VCaP (cell line): ENCODE data around the gene LTBP1.
"Not testable (repeated sequence)": the region's sequence is repeated elsewhere in the genome, so short reads cannot be mapped to it uniquely, and the experiment has no call there.

Source experiments
- H3K27ac ChIP-seq: fragments of 450-650 bp; 2 replicates; pipeline ENCODE4 v1.5.1; 2017
- TF ChIP-seq, protein P1 (sequence below): fragments of 450-650 bp; conservative IDR thresholded peaks from 2 replicates; pipeline ENCODE4 v1.5.1; 2017; ENCODE audit warnings: mild to moderate bottlenecking, moderate library complexity

The LTBP1 gene

GRCh38 chr2:33436083-33436482 is 489.3 kb downstream of the LTBP1 start:
- TF ChIP-seq, protein P1, sequence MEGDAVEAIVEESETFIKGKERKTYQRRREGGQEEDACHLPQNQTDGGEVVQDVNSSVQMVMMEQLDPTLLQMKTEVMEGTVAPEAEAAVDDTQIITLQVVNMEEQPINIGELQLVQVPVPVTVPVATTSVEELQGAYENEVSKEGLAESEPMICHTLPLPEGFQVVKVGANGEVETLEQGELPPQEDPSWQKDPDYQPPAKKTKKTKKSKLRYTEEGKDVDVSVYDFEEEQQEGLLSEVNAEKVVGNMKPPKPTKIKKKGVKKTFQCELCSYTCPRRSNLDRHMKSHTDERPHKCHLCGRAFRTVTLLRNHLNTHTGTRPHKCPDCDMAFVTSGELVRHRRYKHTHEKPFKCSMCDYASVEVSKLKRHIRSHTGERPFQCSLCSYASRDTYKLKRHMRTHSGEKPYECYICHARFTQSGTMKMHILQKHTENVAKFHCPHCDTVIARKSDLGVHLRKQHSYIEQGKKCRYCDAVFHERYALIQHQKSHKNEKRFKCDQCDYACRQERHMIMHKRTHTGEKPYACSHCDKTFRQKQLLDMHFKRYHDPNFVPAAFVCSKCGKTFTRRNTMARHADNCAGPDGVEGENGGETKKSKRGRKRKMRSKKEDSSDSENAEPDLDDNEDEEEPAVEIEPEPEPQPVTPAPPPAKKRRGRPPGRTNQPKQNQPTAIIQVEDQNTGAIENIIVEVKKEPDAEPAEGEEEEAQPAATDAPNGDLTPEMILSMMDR, result no peak
- no peak overlapping the region for H3K27ac ChIP-seq

DNA sequence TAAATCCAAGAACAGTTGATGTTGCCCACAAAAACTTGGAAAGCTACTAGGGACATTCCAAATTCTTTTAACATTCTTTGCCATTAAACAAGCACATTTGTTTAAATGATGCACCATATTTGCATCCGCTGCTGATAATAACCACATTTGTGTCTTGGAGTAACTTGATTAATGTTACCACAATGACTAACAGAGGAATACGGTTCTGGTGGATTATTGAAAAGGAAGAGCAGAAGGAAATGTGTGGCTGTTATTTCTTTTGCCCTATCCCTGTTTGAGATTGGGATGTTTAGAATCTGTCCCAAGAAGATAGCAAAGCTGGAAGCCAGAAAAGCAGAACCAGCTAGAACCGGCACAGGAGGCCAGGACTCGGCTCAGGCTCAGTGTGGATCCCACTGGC is 490.5 kb downstream of the LTBP1 start:
- TF ChIP-seq, protein P1, result no peak
- no peak overlapping the region for H3K27ac ChIP-seq

- no peak overlapping the region for H3K27ac ChIP-seq
- TF ChIP-seq, protein P1, result no peak
Observed at GRCh38 chr2:33437815-33438214, 491.1 kb downstream of the LTBP1 start.

DNA sequence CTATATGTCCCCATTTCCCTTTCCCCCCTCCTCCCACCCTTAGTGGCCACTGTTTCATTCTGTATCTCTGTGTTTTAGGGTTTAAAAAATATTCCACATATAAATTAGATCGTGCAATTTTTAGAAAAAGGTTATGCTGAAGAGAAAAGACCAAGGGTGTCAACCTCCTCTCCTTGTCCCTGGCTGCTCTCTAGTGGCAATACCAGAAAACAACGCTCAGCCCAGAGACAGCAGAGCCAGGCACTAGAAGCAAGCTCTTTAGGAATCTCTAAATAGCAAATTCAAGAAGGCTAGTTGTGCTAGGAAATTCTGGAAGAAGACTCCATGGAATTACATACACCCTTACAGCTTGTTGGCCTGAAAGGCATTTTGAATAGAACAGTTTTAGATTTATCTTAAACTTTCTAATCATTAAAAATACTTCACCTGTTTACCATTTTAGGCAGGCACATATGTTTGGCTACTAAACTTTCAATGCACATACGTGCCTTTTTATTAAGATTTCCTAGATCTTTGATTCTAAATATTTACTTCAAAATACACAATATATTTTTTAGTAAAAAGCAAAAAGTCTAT is 494.6 kb downstream of the LTBP1 start:
- TF ChIP-seq, protein P1, result peak; percentile 79
- no peak overlapping the region for H3K27ac ChIP-seq

DNA sequence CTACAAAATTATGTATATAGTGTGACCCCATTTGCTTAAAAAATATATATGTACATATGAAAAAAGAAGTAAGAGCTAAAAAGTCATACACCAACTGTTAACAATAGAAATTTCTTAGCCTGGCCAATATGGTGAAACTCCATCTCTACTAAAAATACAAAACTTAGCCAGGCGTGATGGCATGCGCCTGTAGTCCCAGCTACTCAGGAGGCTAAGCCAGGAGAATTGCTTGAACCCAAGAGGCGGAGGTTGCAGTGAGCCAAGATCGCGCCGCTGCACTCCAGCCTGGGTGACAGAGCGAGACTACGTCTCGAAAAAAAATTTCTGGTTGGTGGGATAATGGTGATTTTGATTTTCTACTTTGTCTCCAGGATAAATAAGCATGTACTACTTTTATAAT is 495.3 kb downstream of the LTBP1 start:
- not testable (repeated sequence) for H3K27ac ChIP-seq

GRCh38 chr2:33442528-33443079 is 495.9 kb downstream of the LTBP1 start:
- TF ChIP-seq, protein P1, result no peak
- H3K27ac ChIP-seq, result no peak overlapping the region

GRCh38 chr2:33443274-33443829 is 496.6 kb downstream of the LTBP1 start:
- TF ChIP-seq, protein P1, result no peak

DNA sequence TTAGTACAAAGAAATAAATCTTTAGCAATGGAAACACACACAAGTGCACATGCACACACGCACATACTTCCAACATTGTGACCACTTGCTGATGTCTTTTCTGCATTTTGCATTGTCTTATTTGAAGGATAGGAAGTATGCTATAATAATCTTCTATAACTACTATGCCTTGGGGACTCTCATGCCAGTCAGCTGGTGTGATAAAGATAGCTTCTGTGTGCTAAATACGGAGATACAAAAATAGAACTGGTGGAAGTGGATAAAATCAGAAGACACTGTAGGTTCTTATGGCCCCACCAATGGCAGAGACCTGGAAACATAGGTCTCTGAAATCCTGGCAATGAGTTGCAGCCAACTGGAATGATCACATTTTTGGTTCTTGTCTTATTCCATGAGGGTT is 498.2 kb downstream of the LTBP1 start:
- H3K27ac ChIP-seq, result no peak overlapping the region
- TF ChIP-seq, protein P1, result no peak

More at GRCh38 chr2:33443274-33443829, 496.6 kb downstream of the LTBP1 start:
- H3K27ac ChIP-seq, result no peak overlapping the region
